AG04450 (cell line): ENCODE data around the gene SPATC1L. TPM values are rescaled to one million over a fixed set of nuclear protein-coding genes. Genes with fewer than 3 reads are reported as not detected.

ENCODE experiments used
- CTCF ChIA-PET: fragments of 300-600, 350-600 bp; formaldehyde crosslinking; extraction: SDS; loops from one replicate; lab custom pipeline; 2022; ENCODE audit warnings: antibody characterized with exemption, inconsistent platforms; lab: Charles Lee
- POLR2A ChIA-PET: fragments of 350-600 bp; formaldehyde crosslinking; extraction: SDS; loops from one replicate; lab custom pipeline; 2021; ENCODE audit warnings: antibody characterized with exemption, inconsistent platforms; lab: Yijun Ruan, JAX
- DNase-seq: peaks from one replicate; pipeline ENCODE4 v3.0.0-alpha.2; 2011; ENCODE audit warnings: low read depth, low spot score
- H3K27ac ChIP-seq: one replicate; pipeline ENCODE4 v1.5.1; 2012; ENCODE audit warnings: low read depth, low read length, control low read depth
- H3K27me3 ChIP-seq: one replicate; pipeline ENCODE4 v1.6.0; 2012; ENCODE audit warnings: low read length; ENCODE audit not compliant: control insufficient read depth, insufficient read depth
- H3K4me3 ChIP-seq: 2 replicates; pipeline ENCODE4 v1.5.1; 2011; ENCODE audit warnings: mild to moderate bottlenecking, low read depth, low read length, control low read depth
- H3K9me3 ChIP-seq: 2 replicates; pipeline ENCODE4 v1.5.1; 2012; ENCODE audit warnings: low read length; ENCODE audit not compliant: control insufficient read depth, insufficient read depth
- CTCF ChIP-seq: IDR thresholded peaks from 2 replicates; pipeline ENCODE4 v1.5.1; 2011; ENCODE audit warnings: low read depth, low read length, control low read depth, inconsistent platforms
- polyA plus RNA-seq: library from polyadenylated mRNA; depleted of rRNA; stranded (reverse); fragments of >200 nt; gene quantifications from 2 replicates; pipeline ENCODE4 v1.2.3, GENCODE V29; 2011

Gene SPATC1L
- polyA plus RNA-seq, 1 experiment, result 1.6 TPM

GRCh38 chr21:46215436-46216131, 31.3 kb upstream of the SPATC1L start:
- TF ChIP-seq CTCF, result no peak
- Histone ChIP-seq H3K4me3 (no peak overlapping the region), H3K27ac (no peak overlapping the region), H3K27me3 (no peaks in the 10 kb centered on the region), H3K9me3 (no peaks in the 10 kb centered on the region; the same call in 1 of the 2 replicates)
- ChIA-PET CTCF (interaction anchor here (0.5 to 1.0 kb wide), 2 partner anchors 68 to 72 kb away, joined by 3 to 10 read pairs; no protein-coding TSS in a partner anchor), POLR2A (no interaction called here)
- DNase-seq, result no peak

- no peak for DNase-seq
- H3K9me3 ChIP-seq, result no peaks in the 10 kb centered on the region; the same call in 1 of the 2 replicates
- H3K27ac ChIP-seq, result no peak overlapping the region
- no peak for TF ChIP-seq CTCF
- ChIA-PET POLR2A (interaction anchor here (0.6 kb wide), 1 partner anchor 128 kb away, joined by 3 read pairs; no protein-coding TSS in a partner anchor), CTCF (interaction anchor here (0.5 to 1.0 kb wide), 2 partner anchors 67 to 72 kb away, joined by 3 to 10 read pairs; no protein-coding TSS in a partner anchor)
- H3K27me3 ChIP-seq, result no peaks in the 10 kb centered on the region
- no peak overlapping the region for H3K4me3 ChIP-seq
Observed at GRCh38 chr21:46214478-46215340, 30.4 kb upstream of the SPATC1L start.

- no peak overlapping the region for H3K4me3 ChIP-seq
- no peaks in the 10 kb centered on the region; the same call in 1 of the 2 replicates for H3K9me3 ChIP-seq
- no peaks in the 10 kb centered on the region for H3K27me3 ChIP-seq
- CTCF ChIA-PET, result no interaction called here
- POLR2A ChIA-PET, result no interaction called here
- DNase-seq, result no peak
- no peak overlapping the region for H3K27ac ChIP-seq
- TF ChIP-seq CTCF, result no peak
Observed at GRCh38 chr21:46213620-46214286, 29.5 kb upstream of the SPATC1L start.

GRCh38 chr21:46212721-46213484, 28.6 kb upstream of the SPATC1L start:
- no peak for TF ChIP-seq CTCF
- no peak overlapping the region for H3K4me3 ChIP-seq
- ChIA-PET CTCF (interaction anchor here (2.0 kb wide), 1 partner anchor 60 kb away, joined by 6 read pairs; no protein-coding TSS in a partner anchor), POLR2A (no interaction called here)
- H3K27ac ChIP-seq, result no peak overlapping the region
- H3K27me3 ChIP-seq, result no peaks in the 10 kb centered on the region
- H3K9me3 ChIP-seq, result no peaks in the 10 kb centered on the region; the same call in 1 of the 2 replicates
- no peak for DNase-seq
